Forelimb muscle (tissue), 1 donor: Measurements from ENCODE around the gene HAUS5. TPM values are rescaled to one million over a fixed set of nuclear protein-coding genes. Genes with fewer than 3 reads are reported as not detected.
"Not testable (repeated sequence)": the region's sequence is repeated elsewhere in the genome, so short reads cannot be mapped to it uniquely, and the experiment has no call there.

Experiments used
- DNase-seq: peaks from one replicate; pipeline ENCODE4 v3.0.0-alpha.2; 2013; ENCODE audit warnings: low read depth
- polyA plus RNA-seq: library from polyadenylated mRNA; unstranded; fragments of 120-200 nt; gene quantifications from one replicate; pipeline ENCODE4 v1.2.1, GENCODE V29; 2013; ENCODE audit not compliant: insufficient read length

The HAUS5 gene
- polyA plus RNA-seq, 1 donor = 10.9 TPM

DNA sequence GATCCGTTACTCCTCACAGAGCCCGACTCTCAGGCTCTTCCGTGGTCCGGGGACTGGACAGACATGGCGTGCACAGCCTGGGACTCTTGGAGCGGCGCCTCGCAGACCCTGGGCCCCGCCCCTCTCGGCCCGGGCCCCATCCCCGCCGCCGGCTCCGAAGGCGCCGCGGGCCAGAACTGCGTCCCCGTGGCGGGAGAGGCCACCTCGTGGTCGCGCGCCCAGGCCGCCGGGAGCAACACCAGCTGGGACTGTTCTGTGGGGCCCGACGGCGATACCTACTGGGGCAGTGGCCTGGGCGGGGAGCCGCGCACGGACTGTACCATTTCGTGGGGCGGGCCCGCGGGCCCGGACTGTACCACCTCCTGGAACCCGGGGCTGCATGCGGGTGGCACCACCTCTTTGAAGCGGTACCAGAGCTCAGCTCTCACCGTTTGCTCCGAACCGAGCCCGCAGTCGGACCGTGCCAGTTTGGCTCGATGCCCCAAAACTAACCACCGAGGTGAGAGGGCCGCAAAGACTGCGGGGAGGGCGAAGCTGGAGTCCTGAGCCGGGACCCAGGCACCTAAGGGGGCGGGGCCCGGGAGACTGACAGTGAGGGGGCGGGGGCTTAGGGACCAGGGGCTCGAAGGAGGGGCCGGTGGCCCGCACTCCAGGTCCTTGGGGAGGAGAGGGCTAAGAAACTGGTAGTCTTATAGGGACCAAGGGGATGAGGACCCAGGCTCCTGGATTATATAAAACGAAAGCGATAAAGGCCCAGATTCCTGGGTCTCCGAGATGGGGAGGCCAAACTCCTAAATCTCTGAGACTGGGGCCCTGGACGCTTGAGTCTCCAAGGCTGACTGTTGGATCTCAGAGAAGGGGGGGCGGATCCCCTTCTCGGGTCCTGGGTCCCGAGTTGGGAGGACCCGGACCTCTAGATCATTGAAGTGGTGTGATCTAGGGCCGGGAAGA is 31.0 kb downstream of the HAUS5 start:
- DNase-seq = no peak

DNA sequence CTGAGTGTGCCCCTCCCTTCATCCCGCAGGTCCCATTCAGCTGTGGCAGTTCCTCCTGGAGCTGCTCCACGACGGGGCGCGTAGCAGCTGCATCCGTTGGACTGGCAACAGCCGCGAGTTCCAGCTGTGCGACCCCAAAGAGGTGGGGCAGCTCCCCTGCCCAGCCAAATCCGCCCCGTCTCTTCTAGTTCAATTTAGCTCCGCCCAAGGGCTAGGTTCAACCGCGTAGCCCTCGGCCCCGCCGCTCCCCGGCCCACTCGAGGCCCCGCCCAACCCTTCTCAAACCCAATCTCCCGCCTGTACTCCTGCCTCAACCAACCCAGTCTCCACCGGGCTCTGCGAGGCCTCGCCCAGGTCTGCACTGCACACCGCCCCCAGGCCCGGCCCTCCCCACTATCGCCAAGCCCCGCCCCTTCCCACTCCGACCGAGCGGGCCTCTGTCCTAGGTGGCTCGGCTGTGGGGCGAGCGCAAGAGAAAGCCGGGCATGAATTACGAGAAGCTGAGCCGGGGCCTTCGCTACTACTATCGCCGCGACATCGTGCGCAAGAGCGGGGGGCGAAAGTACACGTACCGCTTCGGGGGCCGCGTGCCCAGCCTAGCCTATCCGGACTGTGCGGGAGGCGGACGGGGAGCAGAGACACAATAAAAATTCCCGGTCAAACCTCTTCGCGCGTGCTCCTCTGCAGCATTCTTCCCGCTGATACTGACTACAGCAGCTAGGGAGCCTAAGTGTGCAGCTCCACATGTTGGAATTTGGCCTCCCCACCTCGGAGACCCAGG is 31.9 kb downstream of the HAUS5 start:
- peak; percentile 84 for DNase-seq

DNA sequence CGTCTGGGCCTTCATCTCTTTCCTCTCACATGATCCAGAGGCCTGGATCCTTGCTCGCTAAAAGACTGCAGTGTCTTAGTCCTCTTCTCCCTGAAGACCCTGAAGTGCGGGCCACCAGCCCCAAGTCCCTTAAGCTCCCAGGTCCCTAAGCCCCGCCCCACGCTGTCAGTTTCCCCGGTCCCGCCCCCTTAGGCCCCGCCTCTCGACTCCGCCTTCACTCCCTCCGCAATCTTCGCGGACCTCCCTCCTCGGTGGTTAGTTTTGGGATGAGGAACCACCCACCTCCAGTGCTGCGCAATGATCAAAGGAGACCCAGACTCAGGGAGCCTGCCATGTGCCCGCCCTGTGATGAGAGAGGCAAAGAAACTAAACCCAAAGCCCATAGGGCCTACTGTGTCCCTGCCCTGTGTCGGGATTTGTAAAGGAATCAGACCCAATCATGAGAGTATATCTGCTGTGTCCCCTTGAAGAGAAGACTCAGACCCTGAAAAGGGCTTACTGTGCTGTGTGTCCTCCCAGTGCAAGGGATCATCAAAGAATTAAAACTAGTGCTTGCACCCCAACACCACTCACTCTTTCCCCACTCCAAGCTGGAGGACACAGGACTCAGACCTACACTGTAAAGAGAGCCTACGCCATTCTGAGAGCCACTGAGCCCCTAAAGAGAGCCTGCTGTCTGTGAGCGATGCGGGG is 32.6 kb downstream of the HAUS5 start:
- no peak for DNase-seq

DNA sequence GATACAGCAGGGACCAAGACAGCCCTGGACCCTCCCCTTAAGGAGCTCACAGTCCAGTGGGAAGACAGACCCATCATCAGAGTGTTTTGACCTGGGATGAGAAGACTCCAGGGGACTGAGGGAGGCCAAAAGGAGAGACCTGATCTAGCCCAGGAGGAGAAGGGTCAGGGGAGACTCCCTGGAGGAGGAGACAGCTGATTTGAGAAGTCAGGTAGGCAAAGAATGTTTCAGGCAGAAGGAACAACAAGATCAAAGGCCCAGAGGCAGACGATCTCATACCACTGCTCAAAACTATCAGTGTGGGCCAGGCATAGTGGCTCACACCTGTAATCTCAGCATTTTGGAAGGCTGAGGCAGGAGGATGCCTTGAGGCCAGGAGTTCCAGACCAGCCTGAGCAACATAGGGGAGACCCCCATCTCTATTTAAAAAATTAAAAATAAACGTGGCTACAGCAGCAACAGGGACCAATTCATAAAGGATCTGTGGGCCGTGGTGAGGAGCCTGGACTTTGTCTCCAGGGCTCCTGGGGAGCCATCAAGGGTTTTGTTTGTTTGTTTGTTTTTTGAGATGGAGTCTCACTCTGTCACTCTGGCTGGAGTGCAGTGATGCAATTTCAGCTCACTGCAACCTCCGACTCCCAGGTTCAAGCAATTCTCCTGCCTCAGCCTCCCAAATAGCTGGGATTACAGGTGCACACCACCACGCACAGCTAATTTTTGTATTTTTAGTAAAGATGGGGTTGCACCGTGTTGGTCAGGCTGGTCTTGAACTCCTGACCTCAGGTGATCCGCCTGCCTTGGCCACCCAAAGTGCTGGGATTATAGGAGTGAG is 33.4 kb downstream of the HAUS5 start:
- no peak for DNase-seq

DNA sequence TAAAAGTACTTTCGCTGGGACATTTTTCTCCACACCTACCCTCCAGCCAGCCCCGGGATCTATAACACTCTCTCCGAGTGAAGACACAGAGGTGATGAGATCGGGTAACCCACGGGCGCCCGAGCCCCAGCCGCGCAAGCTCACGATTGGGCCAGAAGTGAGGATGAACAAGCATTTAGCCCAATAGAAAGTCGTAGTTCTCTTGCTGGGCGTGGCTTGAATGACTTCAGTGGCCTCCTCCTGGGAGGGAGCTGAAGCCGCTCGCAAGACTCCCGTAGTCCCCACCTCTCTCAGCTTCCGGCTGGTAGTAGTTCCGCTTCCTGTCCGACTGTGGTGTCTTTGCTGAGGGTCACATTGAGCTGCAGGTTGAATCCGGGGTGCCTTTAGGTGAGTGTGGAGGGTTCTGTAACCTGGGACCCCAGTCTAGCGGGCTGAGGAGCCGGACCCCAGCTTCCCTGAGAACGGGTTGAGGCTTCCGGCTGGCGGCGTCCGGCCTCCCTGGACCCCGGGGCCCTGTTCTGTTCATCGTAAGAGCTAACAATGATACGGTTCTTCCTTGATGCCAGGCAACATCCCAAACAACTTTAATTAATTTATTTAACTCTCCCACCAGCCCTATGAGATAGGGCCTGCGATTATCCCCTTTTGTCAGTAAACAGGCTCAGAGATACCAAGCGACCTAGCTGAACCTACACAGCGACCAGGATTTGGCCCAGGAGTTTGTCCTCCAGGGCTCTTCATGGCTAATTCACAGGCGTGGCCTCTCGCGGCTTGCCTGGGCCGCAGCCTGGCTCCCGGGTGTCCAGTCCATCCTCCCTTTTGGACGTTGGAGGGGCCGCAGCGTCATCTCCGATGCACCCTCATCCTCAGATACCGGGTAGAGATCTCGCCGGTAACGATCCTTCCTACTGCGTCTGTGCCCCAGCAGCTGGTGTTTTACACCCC is 35.8 kb downstream of the HAUS5 start, which contains the start of gene COX6B1:
Gene COX6B1, plus strand, starts transcription at position 307 of the 945 bp plus-strand sequence. CDS start 2,921 bp downstream, outside the sequence.
- peak; percentile 97 for DNase-seq

DNA sequence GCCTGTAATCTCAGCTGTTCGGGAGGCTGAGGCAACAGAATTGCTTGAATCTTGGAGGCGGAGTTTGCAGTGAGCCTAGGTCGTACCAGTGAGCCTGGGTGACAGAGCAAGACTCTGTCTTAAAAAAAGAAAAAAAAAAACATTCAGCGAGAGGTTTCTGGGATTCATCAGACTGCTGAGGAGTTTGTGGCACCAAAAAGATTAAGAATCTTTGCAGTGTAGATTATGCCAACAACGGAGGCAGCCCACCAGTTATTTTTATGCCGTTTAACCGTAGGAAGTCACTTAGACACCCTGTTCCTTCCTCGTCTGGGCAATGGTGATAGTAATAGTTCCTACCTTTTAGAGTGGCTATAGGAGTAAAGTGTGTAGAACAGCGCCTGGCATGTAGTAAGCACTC is 38.0 kb downstream of the HAUS5 start:
- DNase-seq = no peak

DNA sequence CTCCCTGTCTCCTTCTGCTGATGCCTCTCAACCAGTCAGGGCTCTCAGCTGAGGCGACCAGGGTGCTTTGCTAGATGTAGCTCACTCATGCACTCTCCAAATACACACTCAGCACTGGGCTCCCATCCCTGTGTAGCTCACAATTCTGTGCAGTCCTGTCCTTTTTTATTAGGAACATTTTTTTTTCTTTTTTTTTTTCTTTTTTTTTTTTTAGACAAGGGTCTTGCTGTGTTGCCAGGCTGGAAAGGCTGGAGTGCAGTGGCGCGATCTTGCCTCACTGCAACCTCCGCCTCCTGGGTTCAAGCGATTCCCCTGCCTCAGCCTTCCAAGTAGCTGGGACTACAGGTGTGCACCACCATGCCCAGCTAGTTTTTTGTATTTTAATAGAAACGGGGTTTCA is 42.3 kb downstream of the HAUS5 start:
- not testable (repeated sequence) for DNase-seq

DNA sequence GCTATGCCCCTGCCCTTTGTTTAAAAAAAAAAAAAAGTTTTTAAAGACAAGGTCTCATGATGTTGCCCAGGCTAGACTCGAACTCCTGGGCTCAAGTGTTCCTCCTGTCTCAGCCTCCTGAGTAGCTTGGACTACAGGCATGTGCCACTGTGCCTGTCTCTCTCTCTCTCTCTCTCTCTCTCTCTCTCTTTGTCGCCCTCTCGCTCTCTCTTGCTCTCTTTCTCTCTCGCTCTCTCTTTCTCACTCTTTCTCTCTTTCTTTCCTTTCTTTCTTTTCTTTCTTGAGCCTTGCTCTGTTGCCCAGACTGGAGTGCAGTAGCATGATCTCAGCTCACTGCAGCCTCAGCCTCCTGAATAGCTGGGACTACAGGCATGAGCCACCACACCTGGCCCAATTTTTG is 43.1 kb downstream of the HAUS5 start:
- no peak for DNase-seq

DNA sequence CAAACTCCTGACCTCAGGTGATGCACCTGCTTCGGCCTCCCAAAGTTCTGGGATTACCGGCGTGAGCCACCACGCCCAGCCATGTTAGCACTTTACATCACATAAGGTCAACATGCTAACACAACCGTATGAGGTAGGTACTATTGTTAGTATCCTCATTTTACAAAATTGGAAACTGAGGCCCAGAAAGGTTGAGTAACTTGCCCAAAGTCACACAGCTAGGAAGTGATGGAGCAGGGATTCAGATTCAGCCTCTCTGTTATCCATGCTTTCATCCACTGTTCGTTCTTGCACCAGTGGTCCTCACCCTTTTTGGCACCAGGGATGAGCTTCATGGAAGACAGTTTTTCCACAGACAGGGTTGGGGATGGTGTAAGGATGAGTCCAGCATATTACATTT is 44.2 kb downstream of the HAUS5 start:
- no peak for DNase-seq

DNA sequence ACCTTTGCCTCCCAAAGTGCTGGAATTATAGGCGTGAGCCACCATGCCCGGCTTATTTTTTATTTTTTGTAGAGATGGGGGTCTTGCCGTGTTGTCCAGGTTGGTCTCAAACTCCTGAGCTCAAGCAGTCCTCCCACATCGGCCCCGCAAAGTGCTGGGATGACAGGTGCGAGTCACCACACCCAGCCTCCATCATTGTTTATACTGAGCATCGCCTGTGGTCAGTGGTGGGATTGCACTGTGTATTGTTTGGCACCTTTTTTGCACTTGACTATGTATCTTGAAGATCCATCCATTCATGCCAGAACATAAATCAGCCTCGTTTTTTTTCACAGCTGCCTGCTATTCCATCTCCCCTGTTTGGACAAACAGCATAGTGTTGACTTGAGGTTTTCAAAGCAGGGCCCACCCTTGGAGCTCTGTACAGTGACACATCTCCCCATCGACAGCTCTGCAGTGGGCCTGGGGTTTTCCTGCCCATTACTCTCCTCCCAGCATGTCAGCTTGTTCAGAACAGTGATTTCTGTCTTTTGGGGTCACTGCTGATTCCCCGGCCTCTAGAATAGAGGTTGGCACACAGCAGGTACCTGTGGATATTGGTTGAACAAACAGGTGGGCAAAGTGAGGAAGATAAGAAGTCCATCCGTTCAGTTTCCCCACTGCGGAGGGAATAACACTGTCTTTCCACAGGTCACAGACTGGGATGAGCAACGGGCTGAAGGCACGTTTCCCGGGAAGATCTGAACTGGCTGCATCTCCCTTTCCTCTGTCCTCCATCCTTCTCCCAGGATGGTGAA is 45.6 kb downstream of the HAUS5 start:
- DNase-seq = no peak

DNA sequence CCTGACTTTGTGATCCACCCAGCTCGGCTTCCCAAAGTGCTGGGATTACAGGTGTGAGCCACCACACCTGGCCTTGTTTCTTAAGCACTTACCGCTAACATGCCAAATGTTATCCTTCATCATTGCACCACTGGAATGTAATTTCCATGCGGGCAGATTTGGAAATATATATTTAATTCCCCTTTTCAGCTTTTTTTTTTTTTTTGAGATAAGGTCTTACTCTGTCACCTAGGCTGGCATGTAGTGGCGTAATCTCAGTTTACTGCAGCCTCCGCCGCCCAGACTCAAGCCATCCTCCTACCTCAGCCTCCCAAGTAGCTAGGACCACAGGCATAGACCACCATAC is 49.4 kb downstream of the HAUS5 start:
- no peak for DNase-seq

DNA sequence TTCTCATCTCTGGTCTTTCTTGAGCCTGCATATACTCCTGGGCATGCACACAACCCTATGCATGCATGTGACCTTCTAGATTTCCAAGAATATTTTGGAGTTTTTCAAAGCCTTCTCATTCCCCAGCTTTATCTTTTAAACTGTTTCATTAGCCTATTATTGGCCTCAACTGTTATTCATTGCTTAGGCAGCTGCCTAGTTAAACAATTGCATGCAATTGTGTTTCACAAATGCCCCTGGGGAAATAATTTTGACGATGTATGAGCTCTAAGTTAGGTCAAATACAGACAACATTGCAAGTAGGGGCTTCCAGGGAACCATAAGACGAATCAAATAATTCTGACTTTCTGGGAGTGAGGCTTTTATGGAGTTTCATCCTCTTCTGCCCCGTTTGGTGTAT is 51.4 kb downstream of the HAUS5 start:
- no peak for DNase-seq

DNA sequence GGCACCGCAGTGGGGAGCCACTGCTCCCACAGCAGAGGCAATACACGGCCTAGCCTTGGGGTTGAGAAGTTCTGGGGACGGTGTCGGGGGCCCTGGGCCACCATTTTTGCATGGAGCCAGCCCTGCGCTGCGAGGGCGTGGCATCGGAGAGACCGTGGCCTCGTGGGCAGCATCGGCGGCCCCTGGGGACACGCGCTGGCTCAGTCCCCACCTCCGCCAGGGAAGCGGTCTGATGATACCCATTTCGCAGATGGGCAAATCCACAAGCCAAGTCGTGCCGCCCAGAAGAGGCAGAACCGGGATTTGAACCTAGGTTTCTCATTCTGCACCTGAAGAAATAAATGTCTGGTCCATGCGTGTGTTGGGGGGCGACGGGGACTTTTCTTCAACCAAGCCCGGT is 52.6 kb downstream of the HAUS5 start:
- DNase-seq = no peak

DNA sequence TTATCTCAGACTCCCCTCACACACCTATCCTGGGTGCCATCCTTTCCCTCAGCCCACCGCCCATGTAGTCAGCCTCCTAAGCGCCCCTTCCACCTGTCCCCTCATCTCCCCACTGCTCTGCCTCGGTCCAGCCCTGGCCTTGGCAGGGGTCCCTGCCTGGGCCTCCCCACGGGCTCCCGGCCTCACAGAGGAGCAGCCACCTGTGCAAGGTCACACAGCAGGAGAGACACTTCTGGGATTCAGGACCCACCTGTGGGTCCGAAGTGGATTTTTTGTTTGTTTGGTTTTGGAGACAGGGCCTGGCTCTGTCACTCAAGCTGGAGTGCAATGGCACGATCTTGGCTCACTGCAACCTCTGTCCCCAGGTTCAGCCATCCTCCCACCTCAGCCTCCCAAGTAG is 53.1 kb downstream of the HAUS5 start:
- DNase-seq = no peak

DNA sequence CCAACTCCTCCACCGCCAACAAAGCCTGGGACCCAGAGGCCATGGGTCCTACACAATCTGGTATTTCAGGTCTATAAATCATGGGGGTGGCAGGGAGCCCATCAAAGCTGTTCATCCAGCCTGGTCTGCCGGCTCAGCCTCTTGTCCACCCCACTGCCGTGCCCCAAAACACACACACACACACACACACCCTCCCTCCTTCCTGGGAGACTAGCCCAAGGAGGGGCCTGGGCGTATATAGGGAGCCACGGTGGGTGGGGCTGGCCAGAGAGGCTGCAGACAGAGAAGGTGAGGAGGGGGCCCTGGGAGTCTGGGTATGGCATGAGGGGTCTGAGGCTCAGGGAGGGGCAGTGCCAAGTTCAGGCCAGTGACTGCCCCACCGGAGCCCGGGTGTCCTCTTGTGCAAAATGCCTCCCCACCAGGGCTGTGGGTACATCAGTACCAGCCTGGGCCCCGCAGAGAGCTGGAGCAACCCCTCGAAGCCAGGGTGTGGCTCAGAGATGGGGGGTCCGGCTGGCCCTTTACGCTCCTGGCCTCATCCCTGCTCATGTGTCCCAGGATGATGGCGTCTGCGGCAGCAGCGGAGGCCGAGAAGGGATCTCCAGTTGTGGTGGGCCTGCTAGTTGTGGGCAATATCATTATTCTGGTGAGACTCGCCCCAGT is 53.8 kb downstream of the HAUS5 start, which contains the start of gene UPK1A:
Gene UPK1A, plus strand, starts transcription at position 267 of the 663 bp plus-strand sequence. Its CDS starts 296 bp downstream, at position 563.
- DNase-seq = no peak

DNA sequence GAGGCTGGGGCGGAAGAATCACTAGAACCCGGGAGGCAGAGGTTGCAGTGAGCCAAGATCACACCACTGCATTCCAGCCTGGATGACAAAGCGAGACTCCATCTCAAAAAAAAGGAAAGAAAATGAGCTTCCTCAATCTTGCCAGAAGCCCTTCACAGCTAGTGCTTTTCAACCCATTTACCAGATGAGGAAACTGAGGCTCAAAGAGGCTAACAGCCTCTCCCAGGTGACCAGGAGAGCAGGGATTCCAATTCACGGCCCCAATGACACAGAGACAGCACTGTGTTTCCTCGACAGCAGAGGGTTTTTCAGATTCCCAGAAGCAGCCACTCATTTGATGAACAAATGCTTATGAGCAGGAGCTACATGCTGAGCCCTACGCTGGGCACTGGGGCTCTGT is 57.0 kb downstream of the HAUS5 start:
- DNase-seq = no peak

DNA sequence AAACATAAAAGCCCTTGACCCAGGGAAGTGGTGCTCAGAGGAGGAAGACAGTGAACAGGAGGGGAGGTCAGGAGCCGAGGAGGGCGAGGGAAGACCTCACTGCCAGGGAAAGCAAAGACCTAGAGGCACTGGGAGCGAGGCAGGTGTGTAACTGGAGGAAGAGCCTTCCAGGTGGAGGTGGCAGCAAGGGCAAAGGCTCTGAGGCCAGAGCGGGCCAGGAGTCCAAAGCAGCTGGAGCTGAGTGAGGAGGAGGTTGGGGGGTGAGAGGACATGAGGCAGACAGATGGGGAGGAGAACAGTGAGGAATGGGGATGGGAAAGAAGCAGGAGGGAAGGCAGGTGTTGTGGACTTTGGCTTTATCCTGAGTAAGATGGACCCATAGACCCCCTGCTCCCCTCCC is 57.4 kb downstream of the HAUS5 start:
- no peak for DNase-seq

DNA sequence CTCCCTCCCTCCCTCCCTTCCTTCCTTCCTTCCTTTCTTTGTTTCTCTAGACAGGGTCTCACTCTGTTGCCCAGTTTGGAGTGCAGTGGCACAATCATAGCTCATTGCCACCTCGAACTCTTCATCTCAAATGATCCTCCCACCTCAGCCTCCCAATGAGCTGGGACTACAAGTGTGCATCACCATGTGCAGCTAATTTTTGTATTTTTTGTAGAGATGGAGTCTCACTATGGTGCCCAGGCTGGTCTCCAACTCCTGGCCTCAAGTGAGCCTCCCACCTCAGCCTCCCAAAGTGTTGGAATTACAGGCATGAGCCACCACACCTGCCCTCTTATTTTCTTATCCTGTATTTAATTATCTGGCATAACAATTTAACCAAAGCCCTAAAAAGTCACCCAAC is 58.2 kb downstream of the HAUS5 start:
- DNase-seq = no peak

DNA sequence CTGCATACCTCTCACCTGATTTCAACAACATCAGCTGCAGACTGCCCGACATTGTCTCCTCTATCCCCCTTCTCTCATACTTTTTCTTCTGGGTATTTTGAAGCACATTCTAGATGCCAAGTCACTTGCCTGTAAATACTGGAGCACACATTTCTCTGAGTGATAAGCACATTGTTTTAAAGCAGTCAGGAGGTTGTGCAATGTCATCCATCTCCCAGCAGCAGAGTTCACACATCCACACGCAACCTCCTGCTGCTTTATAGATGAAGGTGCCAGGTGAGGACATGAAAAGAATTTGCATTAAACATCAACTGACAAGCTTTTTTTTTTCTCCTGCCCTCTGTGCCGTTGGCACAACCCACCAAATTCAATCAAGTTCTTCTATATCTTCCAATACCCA is 59.3 kb downstream of the HAUS5 start:
- no peak for DNase-seq
